Epidermal melanocyte (primary cell): ENCODE data around the gene PFDN1.
A peak's percentile ranks its signal among the peaks of the same experiment; 100 is the strongest.
"Not testable (repeated sequence)": the region's sequence is repeated elsewhere in the genome, so short reads cannot be mapped to it uniquely, and the experiment has no call there.

Source experiments
- DNase-seq: peaks from one replicate; pipeline ENCODE4 v3.0.0; 2011; ENCODE audit warnings: low spot score; ENCODE audit not compliant: insufficient read length

Gene PFDN1

DNA sequence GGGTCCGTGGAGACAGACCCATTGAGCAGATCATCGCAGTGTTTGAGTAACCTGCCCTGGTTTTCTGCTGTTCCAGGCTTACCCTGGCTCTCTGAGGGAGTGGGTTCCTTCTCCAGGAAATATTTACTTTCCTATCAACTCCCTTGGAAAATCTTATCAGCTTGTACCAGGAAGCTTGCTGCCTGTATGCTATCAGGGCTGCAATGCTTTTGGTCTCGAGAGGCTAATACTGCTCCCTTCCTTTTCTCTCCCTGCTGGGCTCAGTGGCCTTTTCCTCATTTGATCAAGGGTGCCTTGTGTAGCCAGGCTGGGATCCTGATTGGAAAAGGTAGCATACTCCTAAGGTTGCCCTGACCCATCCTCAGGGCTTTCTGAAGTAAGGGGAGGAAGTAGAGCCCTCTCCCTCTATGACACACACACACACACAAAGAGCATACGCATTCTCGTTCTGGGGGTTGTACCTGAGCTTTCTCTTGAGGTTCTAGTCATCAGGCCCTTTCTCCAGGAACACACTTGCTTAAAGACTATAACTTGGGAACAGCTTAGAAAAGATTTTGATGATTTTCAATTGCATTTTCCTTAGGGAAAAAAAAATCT, 86.3 kb downstream of the PFDN1 start:
- DNase-seq = no peak

DNA sequence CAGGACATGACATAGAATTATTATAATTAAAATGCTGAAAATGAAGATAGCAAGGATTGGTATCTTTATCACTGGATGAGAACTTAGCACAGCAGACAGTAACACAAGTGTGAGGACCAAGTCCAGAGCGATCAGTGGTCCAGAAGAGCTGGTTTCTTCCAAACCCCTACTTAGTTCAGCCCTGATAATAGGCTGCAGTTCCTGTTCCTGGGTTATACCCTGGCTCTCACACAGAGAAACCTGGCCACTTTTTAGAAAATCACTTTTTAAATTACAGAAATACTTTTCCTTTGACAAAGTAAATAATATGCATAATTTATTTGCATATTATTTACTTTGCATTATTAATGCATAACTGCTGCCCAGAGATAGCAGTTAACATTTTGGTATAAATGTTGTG, 87.6 kb downstream of the PFDN1 start:
- no peak for DNase-seq

DNA sequence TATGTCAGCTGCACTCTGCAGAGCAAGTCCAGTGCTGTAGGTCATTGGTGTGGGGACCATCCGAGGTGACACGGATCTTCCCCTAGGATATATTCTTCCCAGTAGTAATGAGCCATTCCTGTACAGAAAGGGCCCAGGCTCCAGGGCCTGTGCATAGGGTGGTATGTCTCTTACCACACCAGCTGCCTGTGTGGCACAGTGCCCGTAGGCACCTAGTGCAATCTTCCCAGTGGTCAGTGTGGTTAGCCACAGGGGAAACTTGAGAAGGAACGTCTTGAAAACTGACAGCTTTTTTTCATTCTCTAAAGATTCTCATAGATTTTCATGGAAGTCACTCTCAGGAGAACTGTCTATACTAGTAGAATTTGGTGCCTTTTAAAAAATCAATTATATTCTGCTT, 88.1 kb downstream of the PFDN1 start:
- DNase-seq = peak; percentile 44

DNA sequence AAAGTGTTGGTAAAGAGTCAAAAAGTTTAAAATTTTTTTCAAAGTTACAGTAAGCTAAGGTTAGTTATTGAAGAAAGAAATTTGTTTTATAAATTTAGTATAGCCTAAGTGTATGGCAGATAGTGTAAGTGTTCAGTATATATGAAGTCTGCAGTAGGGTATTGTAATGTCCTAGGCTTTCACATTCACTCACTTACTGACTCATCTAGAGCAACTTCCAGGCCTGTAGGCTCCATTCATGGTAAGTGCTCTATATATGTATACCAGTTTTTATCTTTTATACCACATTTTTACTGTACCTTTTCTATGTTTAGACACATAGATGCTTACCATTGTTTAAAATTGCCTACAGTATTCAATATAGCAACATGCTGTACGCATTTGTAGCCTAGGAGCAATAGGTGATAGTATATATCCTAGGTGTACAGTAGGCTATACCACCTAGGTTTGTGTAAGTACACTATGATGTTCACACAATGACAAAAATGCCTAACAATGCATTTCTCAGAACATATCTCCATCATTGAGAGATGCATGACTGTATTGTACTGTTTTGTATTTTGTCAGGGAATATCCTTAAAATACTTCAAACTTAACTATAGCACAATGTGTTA, 89.4 kb downstream of the PFDN1 start:
- DNase-seq = no peak

DNA sequence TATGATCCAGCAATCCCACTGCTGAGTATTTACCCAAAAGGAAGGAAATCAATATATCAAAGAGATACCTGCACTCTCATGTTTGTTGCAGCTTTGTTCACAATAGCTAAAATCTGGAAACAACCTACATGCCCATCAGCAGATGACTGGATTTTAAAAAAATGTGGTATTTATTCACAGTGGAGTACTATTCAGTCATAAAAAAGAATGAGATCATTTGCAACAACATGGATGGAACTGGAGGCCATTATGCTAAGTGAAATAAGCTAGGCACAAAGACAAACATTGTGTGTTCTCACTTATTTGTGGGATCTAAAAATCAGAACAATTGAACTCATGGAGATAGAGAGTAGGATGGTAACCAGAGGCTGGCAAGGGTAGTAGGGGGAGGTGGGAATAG, 94.8 kb downstream of the PFDN1 start:
- DNase-seq = no peak

DNA sequence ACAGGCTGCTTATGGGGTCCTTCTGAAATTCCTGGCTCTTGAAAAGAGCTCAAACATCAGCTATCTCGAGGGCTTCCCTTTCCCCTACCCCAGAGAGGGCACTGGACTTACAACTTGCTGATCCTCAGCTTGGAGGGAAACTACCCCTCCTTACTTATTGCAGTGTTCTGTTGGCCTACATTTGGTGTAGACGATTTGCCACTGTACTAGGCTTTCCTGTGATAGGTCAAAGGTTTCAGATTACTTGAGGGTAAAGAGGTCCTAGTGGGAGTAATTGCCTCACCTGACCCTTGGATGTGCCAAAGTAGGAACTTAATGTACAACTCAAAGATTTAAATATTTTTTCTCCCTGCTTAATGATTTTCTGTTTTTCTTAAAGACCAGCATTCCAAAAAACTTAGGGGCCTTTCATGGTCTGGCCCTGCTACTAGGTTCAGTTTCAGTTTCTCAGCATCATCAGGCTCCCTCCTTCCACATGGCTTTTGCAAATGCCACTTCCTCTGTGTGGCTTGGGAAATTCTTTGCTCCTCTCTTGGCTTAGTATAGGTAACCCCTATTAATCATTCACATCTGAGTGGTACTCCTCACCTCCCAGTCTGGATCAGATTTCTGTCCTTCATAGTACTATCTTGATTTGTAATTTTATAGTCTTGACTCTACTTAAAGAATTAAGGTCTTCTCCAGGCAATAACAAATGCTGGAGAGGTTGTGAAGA, 95.5 kb downstream of the PFDN1 start:
- DNase-seq = no peak

DNA sequence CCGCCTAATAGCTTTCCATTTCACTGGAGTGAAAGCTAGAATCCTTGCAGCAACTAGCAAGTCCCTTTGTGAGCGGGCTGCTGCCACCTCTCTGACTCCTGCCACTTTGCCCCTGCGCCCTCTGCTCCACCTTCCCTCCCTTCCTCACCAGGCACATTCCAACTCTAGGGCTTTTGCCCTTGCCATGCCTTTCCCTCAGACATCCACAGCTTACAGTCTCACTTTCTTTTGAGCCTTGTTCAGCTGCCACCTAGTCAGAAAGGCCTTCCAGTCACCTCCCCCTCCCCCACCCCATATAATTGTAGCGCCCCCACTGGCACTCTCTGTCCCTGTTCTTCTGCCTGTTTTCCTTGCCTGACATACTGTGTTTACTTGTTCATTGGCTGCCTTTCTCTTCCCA, 96.9 kb downstream of the PFDN1 start:
- no peak for DNase-seq

DNA sequence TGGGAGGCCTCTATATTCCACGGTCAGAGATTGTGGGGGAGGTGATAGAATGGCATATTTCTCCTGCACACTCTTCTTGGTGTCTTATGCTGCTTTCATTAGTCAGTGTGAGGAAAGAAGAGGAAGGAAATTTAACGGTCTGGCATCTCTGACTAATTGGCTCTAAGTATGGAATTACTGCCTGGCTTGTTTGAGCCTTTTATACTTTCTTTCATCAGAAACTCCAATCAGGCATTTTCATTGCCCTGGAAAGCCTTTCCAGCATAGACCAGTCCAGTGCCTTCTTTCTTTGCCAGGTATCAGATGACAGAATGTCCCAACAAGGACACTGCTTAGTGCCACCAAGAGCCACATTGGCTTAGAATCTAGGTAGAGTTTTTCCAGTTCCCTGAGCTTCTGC, 97.7 kb downstream of the PFDN1 start:
- no peak for DNase-seq

DNA sequence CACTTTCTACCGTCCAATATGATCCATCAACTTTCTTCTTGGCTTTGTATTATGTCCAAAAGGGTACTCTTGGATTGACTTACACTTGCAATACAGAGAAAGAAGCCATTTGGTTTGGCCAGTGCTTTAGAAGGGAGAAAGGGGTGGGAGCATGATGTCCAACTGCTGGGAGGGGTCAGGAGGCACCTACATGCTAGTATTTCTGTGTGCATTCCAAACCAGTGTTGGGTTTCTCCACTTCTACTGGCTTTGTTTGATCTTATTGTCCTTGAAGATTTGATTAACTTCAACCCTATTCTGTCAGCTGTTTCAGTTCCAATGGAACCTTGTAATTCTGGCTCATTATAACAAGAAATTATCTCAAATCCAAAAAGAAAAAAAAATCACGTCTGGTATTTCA, 100.3 kb downstream of the PFDN1 start:
- DNase-seq = no peak

DNA sequence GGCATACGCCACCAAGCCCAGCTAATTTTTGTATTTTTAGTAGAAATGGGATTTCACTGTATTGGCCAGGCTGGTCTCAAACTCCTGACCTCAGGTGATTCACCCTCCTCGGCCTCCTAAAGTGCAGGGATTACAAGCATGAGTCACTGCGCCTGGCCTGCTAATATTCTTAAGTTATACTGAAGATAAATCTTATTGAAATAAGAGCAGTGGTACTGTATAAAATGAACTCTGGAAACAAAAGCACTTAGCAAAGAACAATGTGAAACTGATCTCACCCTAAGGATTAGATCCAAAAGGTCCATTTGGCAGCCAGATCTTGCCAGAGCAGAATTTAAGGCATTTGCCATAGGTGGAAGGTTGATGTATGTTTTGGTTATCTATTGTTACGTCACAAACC, 100.8 kb downstream of the PFDN1 start:
- no peak for DNase-seq

DNA sequence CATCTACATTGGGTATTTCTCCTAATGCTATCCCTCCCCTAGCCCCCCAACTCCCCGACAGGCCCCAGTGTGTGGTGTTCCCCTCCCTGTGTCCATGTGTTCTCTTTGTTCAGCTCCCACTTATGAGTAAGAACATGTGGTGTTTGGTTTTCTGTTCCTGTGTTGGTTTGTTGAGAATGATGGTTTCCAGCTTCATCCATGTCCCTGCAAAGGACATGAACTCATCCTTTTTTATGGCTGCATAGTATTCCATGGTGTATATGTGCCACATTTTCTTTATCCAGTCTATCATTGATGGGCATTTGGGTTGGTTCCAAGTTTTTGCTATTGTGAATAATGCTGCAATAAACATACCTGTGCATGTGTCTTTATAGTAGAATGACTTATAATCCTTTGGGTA, 104.0 kb downstream of the PFDN1 start:
- DNase-seq = not testable (repeated sequence)

DNA sequence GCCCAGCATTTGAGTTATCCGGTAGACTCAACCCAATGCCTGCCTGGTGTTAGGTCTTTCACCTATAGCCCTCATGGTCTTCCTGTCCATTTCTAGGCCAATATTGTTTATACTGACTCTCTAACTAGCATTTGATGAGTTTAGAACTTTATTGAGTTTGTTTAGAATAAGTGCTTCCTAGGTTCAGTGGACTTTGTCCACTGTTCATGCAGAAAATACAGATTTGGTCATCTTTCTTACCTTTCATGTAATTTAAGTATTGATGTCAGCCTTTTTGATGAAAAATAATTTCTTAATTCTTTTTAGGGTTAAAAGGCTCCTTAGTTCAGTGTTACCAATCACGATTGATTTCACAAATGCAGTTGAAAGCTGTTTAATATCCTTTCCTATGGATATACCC, 105.9 kb downstream of the PFDN1 start:
- DNase-seq = no peak

DNA sequence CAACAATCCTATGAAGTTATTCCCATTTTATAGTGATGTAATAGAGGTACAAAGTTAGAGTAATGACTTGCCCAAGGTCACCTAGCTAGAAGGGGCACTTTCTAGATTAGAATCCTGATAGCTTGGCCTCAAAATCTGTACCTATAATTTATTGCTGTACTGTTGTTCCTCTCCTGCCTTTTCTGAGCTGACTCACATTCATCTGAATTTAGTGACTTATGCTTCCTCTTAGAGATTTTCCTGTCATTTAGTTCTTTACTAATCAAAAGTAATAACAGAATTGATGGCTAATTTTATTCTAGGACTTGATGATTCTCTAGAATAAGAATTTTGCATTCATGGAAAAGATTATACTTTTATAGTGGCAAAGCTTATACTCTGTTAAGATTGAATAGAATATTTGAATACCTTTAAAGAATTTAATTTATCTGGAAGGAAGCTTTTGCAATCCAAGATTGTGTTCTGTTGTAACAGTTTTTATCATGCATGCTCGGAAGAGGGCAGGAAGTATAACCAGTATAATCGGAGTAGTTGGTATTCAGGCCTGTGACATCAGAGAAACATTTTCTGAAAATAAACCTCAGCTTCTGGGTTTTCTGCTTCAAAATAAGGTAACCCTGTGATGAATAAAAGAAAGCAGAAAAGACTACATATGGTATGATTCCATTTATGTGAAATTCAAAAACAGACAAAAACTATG, 106.6 kb downstream of the PFDN1 start:
- DNase-seq = no peak
